ENCODE data around the gene FLACC1. TPM values are rescaled to one million over a fixed set of nuclear protein-coding genes. Genes with fewer than 3 reads are reported as not detected.

The FLACC1 gene
- total RNA-seq, 1 donor, result 1.3 TPM

DNA sequence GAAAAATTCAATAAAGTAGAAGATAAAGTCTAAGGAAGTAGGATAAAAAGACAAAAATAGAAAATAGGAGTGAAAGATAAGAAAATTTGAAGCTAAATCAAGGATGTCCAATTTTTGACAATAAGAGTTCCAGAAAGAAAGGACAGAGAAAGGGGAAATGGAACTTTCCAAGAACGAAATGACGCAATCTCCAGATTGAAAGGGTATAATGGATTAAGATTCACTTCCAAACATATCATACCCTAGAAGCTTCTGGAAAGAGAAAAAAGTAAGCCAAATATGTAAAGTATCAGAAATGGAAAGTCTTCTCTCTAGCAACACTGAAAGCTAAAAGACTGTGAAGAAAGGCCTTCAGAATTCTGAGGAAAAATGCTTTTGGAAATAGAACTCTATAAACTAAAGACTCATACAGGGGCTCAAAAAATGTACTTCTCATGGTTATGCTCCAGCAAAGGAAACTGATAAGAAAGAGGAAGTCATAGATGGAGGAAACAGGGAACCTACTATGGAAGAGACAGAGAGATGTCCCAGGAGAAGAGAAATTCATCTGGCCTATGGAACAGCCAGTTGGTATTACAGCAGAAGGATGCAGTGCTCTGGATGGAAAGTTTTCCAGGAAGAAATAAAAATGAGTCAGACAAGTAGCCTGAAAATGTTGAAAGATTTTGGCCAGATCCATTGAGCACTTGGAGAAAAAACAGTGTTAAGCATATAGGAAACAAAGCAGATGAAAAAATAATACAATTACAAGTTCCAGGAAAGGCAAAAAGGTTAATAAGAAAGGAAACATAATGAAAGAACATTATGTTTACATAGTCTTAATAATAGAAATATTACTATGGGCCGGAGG, 76.7 kb downstream of the FLACC1 start:
- no peak overlapping the region for H3K4me3 ChIP-seq (ENCODE audit: low read depth, low read length)
- DNase-seq (ENCODE audit: low read depth), result no peak
- no peak for TF ChIP-seq CTCF (IDR thresholded peaks at IDR 0.05; ENCODE audit: insufficient read depth, low read depth, low read length)

GRCh38 chr2:201279079-201279478, 78.1 kb downstream of the FLACC1 start:
- no peak for TF ChIP-seq CTCF (IDR thresholded peaks at IDR 0.05; ENCODE audit: insufficient read depth, low read depth, low read length)
- no peak for DNase-seq (ENCODE audit: low read depth)

DNA sequence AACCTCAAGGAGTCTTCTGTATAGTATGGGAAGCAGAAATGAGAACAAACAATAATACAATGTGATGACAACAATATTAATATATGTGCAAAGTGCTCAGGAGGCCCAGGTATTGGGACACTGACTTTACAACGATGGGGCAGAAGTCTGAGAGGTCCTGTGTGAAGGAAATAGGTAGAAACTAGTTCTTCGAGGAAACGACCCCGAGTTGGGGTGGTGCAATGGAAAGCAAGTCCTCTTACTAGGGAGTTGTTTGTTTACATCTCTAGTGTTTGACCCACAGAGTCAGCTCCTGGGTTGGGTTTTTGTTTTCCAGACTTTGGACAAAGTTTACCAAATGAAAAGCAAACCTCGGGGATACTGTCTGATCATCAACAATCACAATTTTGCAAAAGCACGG, 80.6 kb downstream of the FLACC1 start:
- no peak for TF ChIP-seq CTCF (IDR thresholded peaks at IDR 0.05; ENCODE audit: insufficient read depth, low read depth, low read length)
- no peak for DNase-seq (ENCODE audit: low read depth)

More at GRCh38 chr2:201279079-201279478, 78.1 kb downstream of the FLACC1 start:
- H3K4me3 ChIP-seq (ENCODE audit: low read depth, low read length), result no peak overlapping the region

DNA sequence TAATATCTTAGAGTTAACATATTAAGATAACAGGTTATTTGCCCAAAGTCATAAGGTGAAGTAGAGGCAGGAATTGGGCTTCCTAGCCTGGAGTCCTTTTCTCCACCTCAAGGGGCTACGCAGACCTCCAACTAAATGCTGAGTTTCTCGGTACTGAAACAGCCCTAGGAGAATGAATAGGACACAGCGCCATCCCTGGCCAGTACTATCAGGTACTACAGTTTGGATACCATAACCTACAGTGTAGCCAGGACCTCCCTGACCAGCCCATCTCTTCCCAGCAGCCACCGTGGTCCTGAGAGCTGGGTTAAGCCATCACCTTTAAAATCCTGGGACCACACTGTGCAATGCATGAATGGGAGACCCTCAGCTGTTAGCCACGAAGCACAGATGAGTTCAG, 81.2 kb downstream of the FLACC1 start:
- H3K4me3 ChIP-seq (ENCODE audit: low read depth, low read length), result no peak overlapping the region
- no peak for DNase-seq (ENCODE audit: low read depth)
- TF ChIP-seq CTCF (IDR thresholded peaks at IDR 0.05; ENCODE audit: insufficient read depth, low read depth, low read length), result no peak

More for the DNA sequence above, 80.6 kb downstream of the FLACC1 start:
- no peak overlapping the region for H3K4me3 ChIP-seq (ENCODE audit: low read depth, low read length)

GRCh38 chr2:201275069-201275468, 82.1 kb downstream of the FLACC1 start:
- no peak overlapping the region for H3K4me3 ChIP-seq (ENCODE audit: low read depth, low read length)
- no peak for TF ChIP-seq CTCF (IDR thresholded peaks at IDR 0.05; ENCODE audit: insufficient read depth, low read depth, low read length)
- no peak for DNase-seq (ENCODE audit: low read depth)

DNA sequence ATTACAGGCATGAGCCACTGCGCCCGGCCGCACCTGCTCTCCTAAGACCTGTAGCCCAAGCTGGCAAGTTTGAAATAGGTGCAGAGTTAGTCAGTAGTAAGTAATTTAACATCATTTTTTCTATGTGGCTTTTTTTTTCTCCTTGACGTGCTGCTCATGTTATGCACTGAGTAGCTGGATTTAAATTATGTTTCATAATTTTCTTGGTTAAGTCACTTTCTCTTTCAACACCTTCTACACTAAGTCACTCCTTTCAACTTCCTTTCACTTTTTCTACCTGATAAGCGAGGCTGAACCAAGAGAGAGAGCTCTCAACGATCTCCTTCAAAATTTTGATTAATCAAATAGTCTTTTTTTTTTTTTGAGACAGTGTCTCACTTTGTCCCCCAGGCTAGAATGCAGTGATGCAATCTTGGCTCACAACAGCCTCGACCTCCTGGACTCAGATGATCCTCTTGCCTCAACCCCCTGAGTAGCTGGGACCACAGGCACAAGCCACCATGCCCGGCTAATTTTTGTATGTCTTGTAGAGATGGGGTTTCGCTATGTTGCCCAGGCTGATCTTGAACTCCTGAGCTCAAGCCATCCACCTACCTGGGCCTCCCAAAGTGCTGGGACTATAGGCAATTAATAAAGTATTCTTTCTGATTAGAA, 83.7 kb downstream of the FLACC1 start:
- no peak for TF ChIP-seq CTCF (IDR thresholded peaks at IDR 0.05; ENCODE audit: insufficient read depth, low read depth, low read length)
- no peak for DNase-seq (ENCODE audit: low read depth)
- no peak overlapping the region for H3K4me3 ChIP-seq (ENCODE audit: low read depth, low read length)
